GM18870 (cell line): ENCODE measurements around the gene TNS1.

Experiments used
- ATAC-seq: cut with Tn5 transposase; IDR thresholded peaks from one replicate; pipeline ENCODE4 v1.9.1; 2021; ENCODE audit warnings: moderate library complexity; ENCODE audit not compliant: unreplicated experiment

TNS1 gene

GRCh38 chr2:217945530-217945929 is 57.3 kb downstream of the TNS1 start:
- no peak for ATAC-seq

GRCh38 chr2:217944923-217945322 is 57.9 kb downstream of the TNS1 start:
- ATAC-seq = no peak

DNA sequence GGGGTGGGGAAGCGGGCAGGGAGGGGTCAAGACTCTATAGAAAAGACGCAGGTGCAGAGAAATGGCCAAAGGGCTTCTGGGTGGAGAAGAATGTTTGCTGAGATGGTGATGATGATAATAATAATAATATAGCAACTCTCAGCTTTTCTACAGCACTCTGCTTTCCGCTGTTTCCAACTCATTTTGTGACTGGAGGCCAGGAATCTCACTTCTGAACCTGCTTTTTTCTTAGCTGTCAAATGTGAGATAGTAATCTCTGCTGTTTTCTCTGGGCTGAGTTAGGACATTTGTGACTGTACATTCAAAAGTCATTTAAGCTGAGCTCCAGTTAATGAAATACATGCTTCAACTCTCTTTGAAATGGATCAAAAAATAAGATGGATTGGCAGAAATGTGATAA is 58.4 kb downstream of the TNS1 start:
- no peak for ATAC-seq

DNA sequence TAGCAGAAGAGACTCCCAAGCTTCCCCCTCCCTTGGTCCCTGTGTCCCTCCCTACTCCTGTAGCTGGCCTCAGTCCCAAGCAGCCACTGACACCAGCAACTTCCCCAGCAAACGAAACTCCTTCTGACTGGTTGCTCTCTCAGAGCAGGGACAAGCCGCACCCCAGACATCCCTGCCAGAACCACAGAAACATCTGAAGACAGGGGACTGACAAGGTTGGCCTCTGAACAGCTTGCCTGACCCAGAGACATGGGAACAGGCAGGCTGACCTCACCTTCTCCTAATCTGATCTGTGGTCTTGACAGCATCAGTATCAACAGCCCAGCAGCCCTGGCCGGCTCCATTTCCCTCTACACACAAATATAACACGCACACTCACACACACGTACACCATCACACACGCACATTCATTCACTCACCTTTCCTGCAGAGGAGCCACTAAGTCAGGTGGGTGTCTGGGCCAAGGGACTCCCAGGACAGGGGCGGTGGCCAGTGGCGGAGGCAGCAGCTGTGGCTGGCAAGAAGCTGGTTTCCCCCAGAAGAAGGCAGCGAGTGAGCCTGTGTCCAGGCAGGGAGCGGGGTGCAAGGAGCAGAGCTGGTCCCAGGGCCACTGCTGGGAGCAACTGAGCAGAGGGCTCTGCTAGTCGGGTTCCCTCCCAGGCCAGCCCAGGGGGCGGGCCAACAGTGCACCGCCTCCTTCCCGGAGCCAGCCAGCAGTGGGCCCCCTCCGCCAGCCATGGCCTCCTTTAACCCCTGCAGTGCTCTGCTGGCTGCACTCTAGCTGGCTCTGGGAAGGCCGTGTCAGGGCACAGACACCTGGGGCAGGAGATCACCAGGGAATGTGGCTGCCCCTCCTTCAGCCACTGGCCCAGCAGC is 59.1 kb downstream of the TNS1 start:
- ATAC-seq = no peak

DNA sequence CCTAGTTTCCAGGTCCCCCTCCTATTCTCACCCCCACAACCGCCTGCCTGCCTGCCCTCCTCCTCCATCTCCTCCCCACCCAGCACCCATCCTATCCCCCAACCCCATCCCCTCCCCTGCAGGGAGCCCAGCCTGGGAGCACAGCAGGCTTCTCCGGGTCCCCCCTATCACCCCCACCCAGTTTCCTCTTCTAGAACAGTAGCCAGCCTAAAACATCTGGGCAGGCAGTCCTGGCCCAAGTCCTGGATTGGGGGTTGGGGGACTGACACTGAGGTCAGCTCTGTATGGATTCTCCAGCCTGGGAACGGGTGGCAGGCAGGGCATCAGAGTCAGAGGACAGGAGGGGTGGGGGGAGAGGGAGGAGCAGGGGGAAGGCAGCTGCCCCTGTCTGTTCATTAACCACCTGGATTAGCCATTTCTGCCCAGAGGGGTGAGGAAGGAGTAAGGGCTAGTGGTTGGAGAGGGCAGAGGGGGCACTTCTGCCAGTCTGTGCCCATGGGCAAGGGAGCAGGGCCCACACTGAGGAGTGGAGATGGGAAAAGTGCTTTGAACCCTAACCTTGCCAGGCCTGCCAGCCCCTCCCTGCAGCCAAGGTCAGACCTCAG is 60.0 kb downstream of the TNS1 start:
- no peak for ATAC-seq

DNA sequence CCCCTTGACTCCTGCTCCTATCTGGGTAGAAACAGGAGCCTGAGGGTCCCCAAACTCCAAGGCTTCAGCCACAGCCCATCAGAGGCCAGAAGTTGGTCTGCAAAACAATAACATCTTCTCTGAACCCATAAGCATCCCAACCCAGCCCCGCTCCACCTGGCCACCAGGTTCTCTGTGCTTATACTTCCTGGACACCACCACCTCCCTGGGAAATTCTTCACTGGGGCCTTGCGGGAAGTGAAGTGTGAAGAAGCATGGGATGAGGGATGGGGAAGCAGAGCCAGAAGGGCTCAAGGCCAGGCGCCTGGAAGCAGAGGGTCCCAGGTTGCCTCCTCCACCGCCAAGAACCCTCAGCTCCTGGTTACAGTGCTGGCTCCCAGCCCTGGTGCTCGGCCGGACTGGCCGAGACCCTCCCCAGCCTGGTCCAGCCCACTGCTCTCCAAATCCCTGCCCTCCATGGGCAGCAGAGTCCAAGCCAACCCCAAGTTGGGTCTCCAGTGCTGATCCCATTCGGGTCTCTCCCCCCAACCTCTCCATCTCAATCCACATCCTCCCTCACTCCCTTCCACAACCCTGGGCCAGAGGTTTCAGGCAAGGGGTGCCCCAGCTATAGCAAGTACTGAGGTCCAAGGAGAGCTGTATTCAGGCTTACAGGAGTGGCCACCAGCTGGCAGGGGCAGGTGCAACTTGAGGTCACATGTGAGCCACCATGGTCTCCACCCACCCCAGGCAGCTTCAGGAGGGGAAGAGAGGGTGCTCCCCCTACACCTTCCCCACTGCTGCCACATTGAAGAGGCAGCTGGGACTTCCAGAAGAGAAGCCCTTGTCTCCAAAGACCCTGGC is 60.7 kb downstream of the TNS1 start:
- ATAC-seq = no peak

DNA sequence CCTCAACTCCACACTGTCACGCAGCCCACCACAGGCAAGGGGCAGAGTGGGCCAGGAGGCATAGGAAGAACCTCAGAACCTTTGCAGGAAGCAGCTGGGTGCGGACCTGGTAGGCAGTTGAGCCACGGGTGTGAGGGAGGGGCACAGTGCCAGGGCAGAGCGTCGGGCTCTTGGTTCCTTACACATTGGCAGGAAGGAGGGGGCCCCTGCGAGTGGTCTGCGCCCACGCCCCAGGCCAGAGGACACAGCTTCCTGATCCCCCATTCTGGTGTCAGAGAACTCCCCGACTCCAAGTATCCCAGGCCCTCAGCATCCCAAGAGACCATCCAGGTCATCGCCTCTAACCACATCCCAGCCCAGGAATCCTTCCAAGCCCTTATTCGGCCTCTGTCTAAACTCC is 61.5 kb downstream of the TNS1 start:
- no peak for ATAC-seq

DNA sequence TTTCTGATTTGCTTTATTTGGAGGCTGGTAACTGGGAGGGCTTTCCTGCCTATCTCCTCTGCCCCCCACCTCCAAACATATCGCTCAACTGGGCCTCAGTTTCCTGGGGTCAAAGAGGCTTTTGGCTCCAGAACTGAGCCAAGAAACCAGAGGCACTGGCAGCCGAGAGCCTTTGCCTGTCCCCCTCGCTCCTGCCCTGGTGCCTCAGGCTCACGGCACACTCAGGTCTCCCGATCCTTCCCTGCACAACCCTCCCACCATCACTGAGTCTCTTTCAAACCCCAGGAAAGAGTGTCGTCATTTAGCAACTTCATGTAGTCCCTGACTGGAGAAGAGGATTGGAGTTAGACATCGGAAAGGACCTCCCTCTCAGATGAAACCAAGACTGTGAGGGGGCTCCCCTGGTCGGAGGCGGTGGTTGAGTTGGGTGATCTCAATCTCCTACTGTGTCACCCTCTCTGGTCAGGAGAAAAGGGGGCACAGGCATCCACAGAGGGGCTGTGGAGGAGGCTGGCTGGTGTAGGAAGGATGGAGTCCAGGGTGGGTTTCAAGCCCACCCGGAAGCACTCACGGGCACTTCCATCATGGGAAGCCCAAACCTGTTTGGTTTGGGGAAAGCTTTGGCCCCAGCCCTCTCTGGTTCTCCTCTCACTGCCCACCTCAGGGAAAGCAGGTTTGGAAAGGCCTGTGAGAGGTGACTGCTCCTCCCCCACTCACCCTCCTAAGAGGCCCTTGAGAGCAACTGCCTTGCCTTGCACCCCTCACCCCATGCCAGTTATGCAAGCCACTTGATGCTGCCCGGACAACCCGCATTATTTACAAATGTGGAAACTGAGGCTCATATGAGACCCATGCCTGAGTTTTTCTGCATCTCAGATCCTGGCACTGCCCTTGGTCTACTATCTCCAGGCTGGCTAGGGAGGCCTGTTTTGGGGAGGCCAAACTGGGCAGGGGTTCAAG is 62.3 kb downstream of the TNS1 start:
- ATAC-seq = no peak

DNA sequence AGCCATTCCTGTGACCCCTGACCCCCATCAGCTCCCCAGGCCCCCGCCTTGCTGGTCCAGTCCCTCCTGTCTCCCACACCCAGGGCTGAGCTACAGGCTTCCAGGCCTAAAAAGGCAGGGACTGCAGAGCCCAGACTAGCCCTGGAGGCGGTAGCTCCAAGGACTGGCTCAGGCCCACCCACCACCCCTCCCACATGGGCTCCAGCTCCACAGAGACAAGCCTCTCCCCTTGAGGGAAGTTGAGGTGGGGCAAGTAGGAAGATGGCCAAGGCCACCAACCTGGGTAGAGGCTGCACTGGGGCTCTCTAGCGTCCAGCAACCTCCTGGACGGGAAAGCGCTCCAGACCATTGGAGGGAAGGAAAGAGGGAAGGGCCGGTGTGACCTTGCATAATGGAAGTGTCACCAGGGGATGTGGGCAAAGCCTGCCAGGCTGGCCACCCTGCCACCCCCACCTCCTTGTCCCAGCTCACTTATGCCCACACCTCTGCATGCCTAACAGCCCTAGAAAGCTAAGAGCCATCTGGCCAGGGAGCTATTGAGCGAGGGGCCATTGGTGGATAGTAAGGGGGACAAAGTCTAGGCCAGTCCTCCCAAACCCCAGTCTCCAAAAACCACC is 63.1 kb downstream of the TNS1 start:
- ATAC-seq = no peak

GRCh38 chr2:217939220-217939619 is 63.6 kb downstream of the TNS1 start:
- no peak for ATAC-seq

DNA sequence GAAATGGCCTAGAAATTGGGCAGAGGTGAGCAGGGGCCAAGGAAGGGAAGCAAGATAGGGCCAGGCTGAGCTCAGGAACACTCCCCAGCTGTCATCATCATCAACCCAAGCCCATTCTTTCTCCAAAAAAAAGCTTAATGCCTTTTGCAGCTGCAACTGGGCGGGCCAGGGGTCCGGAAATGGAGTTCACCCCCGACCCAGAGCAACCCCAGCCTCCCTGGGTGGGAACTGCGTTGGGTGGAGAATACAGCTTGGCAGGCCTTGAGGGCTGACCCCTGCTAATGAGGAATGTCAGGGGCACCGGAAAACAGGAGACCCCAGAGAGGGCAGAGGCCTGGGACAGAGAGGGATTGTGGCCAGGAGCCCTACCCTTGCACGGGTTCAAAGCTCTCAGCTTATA is 64.8 kb downstream of the TNS1 start:
- ATAC-seq = no peak

DNA sequence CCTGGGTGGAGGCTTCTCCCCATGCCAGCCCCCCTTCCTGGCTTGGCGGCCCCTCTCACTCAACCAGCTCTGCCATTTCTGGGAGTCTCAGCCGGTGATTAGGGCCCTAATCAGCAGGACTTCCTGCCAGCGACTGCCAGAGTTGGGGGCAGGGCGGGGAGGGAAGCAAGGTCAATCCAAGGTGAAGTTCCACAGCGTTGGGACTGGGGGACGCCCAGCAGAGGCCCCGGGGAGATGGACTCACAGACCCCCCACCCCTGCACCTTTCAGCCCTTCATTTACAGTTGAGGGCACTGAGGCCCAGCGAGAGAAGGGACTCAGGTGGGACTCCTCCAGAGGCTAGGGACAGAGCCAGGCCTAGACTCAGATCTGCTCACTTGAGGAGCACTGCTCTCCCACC is 65.3 kb downstream of the TNS1 start:
- ATAC-seq = no peak

DNA sequence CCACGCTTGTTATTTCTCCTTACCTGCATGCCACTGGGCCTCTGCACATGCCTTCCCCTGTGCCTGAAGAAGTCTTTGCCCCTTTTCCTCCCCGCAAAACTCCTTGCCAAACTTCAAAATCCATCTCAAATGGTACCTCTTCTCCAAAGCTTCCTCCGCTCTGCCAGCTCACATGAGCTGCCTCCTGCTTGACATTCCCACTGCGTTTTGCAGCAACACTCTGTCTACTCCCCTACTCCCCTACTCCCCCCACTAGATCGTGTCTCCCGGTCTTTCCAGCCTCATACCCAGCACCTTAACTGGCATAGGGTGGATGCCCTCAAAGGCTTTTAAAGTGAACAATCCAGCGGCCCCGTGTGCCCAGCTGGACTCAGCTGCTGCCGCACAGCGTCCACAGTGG is 65.8 kb downstream of the TNS1 start:
- no peak for ATAC-seq

- ATAC-seq = no peak
Observed at GRCh38 chr2:217935901-217936684, 66.7 kb downstream of the TNS1 start.

DNA sequence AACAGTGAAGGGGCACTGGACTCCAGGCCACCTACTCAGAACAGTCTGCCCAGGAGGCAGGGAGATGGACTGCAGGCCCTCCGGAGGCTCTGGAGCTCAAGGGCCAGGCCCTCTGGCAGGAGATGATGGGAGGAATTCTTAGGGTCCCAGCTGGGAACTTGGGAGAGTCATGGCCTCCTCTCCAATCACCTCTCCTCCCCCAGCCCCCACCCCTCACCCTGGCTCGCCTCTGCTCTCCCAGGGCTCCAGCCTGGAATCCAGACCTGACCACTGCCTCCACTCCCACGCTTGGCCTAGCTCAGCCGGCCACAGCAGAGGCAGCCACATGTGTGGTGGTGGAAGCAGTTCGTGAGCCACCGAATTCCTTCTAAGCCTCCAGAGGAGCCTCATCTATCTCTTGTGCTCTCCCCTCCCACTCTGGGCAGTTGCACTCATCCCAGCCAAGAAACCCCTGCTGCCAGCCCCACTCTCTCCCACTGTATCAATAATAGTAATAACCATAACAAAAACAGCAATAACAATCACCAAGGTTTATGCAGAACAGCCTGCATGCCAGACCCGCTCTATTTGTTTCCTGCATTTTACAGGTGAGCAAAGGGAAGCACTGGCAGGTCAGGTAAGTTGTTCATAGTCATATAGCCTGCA is 67.4 kb downstream of the TNS1 start:
- no peak for ATAC-seq

GRCh38 chr2:217934321-217935131 is 68.3 kb downstream of the TNS1 start:
- ATAC-seq = no peak

- ATAC-seq = no peak
Observed at GRCh38 chr2:217933617-217933993, 69.2 kb downstream of the TNS1 start.
